IMR-90 (cell line): ENCODE results near the gene ORAI3.

Experiments used
- BHLHE40 ChIP-seq: fragments of 150-350 bp; IDR thresholded peaks from 2 replicates; pipeline ENCODE4 v1.6.1; 2016; ENCODE audit warnings: mild to moderate bottlenecking, low read depth, low read length
- CTCF ChIP-seq: conservative IDR thresholded peaks from 2 replicates; pipeline ENCODE4 v1.5.1; 2012; ENCODE audit warnings: mild to moderate bottlenecking, low read depth, low read length, improper control_type of control experiment
- MAFK ChIP-seq: IDR thresholded peaks from 2 replicates; pipeline ENCODE4 v1.6.1; 2012; ENCODE audit warnings: low read depth, low read length, improper control_type of control experiment
- POLR2A ChIP-seq: IDR thresholded peaks from 2 replicates; pipeline ENCODE4 v1.6.1; 2012; ENCODE audit warnings: mild to moderate bottlenecking, low read depth, low read length
- SMC3 ChIP-seq: fragments of 150-350 bp; IDR thresholded peaks from 2 replicates; pipeline ENCODE4 v1.6.1; 2016; ENCODE audit warnings: low read depth, mild to moderate bottlenecking, antibody characterized with exemption, low read length, moderate library complexity

DNA sequence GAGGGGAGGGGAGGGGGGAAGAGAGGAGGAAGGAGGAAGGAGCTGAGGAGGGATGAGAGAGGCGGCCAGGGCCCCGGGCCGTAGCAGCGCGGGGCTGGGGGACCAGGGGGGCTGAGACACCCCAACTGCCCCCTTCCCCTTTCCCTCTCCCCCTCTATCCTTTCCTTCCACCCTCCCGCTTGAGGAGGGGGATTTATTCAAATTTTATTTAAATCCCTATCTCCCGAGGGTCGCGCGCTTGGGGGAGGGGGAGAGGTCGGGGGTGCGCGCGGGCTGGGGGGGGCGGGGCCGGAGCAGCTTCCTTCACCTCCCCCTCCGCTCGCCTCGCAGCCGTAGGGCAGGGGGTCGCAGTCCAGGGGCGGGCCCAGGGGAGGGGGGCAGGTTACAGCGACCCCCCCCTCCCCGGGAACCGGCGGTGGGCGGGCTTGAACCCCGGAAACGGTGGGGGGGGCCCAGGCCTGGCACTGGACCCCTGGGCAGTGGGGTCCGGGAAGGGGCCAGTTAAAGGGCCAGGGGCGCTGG is 25.3 kb upstream of the ORAI3 start, which contains the start of gene FBXL19:
- TF ChIP-seq POLR2A (no peak), CTCF (no peak), BHLHE40 (no peak), MAFK (no peak), SMC3 (no peak)
